HG03354 (cell line): ENCODE measurements around the gene ACOD1.
"Not testable (repeated sequence)": the region's sequence is repeated elsewhere in the genome, so short reads cannot be mapped to it uniquely, and the experiment has no call there.

Experiments
- ATAC-seq: cut with Tn5 transposase; IDR thresholded peaks from one replicate; pipeline ENCODE4 v1.9.1; 2021; ENCODE audit warnings: mild to moderate bottlenecking; ENCODE audit not compliant: unreplicated experiment, poor library complexity, severe bottlenecking

The ACOD1 gene

DNA sequence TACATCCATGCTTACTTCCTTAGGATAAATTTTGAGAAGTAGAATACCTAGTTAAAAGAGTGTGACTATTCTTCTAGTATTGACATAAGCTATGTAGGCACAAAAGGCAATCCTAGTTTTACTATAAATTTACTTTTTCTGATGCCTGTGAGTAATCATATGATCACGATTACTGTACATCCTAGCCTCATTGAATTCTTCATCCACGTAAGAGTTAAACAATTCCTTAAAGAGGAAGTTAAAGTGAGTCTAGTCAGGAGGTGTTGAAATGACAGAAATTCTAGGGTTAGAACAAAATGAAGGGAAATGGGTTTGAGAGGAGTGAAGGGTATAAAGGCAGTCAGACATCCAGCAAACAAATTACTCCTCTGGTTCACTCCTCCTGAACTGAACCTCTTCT, at the start of gene ACOD1:
ACOD1 (plus strand) TSS at position 363 of the 400 bp plus-strand sequence. CDS start 48 bp downstream, outside the sequence.
- ATAC-seq, result no peak

DNA sequence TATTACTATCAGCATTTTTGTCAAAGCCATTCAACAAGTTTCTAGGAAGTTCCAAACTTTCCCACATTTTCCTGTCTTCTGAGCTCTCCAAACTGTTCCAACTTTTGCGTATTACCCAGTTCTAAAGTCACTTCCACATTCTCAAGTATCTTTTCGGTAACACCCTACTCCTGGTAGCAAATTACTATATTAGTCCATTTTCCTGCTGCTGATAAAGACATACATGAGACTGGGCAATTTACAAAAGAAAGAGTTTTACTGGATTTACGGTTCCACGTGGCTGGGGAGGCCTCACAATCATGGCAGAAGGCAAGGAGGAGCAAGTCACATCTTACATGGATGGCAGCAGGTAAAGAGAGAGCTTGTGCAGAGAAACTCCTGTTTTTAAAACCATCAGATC, 49.2 kb upstream of the ACOD1 start:
- not testable (repeated sequence) for ATAC-seq

DNA sequence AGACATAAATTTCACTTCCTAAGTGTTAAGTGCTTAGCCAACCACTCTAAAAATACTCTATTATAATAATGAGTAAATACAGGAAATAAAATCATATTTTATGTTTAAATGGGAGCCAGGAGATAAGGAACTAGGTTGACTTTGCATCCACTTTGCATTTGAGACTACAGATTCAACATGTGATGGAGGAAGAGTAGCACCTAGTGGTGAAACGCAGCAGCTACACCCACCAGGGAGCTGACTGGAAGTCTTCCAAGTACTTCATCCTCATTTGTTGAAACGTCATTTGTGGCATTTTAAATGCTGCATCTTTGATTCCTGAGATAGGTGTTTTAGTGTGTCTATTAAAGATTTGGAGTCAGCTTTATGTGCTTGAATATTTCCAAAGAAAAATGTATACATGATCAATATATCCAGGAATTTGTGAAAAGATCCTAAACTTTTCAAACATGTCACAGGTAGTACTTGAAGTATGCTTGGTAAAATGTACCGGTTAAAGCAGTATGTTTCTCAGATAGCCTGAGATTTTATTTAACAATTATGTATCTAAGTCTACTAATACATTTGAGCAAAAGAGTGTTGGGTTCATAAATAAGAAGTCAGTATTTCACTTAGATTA, 44.7 kb upstream of the ACOD1 start:
- ATAC-seq, result peak; percentile 99

DNA sequence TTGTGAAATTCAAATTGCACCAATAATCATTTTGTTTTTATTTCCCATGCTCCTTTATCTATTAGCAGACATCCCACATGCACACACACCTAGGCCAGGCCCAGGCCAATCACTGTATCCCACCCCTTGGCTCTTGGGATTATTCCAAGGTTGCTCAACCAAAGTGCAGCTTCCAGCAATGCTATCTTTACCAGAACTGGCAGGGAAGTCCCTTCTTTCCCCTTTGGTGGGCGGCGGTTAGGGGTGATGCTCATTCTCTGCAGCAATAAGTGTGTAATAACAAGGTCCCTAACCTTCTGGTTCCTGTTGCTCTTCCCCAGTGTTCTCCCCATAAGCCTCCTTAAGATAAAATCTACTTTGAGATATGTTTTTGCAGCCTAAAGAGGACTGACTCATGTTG, 43.8 kb upstream of the ACOD1 start:
- ATAC-seq, result no peak

DNA sequence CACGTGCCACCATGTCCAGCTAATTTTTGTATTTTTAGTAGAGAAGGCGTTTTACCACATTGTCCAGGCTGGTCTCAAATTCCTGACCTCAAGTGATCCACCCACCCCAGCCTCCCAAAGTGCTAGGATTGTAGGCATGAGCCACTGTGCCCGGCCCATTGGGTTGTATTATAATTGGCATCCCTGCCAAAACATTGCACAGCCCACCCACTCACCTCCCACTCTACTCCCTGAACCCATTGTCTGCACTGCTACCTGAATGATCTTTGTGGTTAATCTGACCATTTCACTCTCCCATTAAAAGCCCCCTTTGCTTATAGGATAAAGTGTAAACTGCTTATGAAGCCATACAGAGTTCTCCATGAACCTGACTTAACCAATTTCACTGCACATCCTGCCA, 35.8 kb upstream of the ACOD1 start:
- ATAC-seq, result no peak

DNA sequence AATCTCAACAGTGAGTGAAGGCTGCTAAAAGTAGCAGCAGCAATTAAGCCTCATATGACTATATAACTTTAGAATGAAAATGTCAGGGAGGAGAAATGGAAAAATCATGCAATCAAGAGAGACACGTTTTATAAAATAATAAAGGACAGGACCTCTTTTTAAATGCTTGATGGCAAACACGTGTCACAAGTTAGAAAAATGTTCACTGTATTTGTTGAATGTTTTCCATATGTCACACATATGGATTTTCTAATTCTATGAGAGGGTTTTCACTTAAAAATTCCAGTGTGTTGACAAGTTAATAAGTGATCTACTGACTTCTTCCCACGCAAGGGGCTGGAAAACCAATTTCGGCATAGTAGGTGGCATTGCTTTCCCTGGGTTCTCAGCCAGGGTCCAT, 34.4 kb upstream of the ACOD1 start:
- ATAC-seq, result no peak

DNA sequence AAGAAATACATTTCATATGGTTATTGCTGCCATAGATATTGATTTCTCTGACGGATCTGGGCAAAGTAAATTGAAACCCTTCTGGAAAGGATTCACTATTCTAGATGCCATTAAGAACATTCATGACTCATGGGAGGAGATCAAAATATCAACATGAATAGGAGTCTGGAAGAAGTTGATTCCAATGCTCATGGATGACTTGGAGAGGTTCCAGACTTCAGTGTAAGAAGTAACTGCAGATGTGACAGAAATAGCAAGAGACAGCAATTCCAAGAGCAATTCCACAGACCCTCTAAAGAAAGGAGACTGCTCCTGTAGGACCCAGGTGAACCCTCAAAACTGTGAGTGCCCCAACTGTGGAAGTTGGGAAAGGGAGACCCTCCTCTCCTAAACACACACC, 31.2 kb upstream of the ACOD1 start:
- no peak for ATAC-seq

DNA sequence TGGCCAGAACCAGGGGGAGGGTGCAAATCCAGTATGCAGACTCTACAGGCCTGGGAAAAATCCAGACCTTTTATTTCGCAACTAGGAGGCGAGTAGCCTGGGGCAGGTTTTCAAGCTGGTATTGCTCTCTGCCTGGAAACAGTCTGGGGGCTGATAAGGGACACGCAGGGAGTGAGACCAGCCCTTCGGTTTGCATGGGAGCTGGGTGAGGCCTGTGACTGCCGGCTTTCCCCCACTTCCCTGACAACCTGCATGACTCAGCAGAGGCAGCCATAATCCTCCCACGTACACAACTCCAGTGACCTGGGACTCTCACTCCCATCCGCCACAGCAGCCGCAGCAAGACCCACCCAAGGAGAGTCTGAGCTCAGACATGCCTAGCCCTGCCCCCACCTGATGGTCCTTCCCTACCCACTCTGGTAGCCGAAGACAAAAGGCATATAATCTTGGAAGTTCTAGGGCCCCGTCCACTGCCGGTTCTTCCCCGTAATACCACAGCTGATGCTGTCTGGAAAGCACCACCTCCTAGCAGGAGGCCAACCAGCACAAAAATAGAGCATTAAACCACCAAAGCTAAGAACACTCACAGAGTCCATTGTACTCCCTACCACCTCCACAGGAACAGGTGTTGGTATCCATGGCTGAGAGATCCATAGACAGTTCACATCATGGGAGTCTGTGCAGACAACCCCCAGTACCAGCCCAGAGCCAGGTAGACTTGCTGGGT, 30.4 kb upstream of the ACOD1 start:
- ATAC-seq, result not testable (repeated sequence)

DNA sequence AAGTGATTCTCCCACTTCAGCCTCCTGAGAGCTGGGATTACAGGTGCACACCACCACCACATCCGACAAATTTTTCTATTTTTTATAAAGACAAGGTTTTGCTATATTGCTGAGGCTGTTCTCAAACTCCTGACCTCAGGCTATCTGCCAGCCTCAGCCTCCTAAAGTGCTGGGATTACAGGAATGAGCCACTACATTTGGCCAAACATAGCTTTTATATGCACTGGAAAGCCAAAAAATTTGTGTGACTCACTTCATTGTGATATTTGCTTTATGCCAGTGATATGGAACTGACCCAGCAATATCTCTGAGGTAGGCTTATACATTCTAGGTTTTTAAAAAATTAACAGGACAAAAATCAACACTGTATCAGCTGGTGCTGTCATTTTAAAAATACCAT, 26.8 kb upstream of the ACOD1 start:
- ATAC-seq, result no peak

DNA sequence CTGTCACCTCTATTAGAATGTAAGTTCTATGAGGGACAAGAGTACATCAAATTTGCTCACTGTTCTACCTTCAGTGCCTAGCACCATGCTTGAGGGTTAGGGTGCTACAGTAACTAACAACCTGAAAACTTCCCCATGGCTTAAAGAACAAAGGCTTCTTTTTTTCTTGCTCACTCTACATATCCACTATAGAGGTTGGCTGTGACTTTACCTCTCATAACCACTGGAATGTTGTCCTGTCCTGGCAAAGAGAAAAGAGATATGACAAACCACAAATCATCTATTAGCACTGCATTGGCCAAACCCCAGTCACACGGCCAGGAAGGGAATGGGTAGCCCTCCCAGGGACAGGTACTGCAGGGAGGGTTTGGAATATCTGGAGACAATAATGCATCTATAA, 23.2 kb upstream of the ACOD1 start:
- ATAC-seq, result no peak

DNA sequence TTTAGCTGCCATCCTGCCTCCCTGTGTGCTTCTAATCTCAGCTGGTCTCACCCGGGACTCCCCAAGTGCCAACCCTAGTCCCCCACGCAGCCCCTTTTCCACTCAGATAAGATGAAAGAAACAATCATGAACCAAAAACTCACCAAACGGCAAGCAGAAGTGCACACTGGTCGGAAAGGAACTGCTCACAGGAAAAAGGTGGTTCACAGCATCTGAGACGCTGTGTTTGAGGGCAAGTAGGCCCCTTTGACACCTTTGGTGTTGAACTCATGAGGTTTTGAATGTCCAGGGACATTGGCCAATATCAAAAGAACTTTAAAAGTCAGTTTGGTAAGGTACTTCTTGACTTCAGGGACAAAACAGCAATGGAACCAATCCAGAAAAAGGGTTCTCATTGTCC, 20.4 kb upstream of the ACOD1 start:
- ATAC-seq, result no peak

DNA sequence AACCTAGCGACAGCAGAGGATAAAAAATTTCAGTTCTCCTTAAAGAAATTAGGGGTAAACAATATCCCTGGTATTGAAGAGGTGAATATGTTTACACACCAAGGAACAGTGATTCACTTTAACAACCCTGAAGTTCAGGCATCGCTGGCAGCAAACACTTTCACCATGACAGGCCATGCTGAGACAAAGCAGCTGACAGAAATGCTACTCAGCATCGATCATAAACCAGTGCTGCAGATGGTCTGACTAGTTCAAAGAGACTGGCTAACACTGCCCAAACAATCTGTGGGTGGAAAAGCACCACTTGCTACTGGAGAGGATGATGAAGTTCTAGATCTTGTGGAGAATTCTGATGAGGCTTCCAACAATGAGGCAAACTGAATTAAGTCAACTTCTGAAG, 19.9 kb upstream of the ACOD1 start:
- ATAC-seq, result no peak

DNA sequence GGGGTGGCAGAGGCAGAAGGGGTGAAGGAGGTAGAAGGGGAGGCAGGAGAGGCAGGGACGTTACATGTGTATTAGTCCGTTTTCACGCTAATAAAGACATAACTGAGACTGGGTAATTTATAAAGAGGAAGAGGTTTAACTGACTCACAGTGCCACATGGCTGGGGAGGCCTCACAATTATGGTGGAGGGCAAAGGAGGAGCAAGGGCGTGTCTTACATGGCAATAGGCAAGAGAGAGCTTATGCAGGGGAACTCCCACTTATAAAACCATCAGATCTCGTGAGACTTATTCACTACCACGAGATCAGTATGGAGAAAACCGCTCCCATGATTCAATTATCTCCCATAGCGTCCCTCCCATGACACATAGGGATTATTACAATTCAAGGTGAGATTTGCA, 19.0 kb upstream of the ACOD1 start:
- ATAC-seq, result no peak

DNA sequence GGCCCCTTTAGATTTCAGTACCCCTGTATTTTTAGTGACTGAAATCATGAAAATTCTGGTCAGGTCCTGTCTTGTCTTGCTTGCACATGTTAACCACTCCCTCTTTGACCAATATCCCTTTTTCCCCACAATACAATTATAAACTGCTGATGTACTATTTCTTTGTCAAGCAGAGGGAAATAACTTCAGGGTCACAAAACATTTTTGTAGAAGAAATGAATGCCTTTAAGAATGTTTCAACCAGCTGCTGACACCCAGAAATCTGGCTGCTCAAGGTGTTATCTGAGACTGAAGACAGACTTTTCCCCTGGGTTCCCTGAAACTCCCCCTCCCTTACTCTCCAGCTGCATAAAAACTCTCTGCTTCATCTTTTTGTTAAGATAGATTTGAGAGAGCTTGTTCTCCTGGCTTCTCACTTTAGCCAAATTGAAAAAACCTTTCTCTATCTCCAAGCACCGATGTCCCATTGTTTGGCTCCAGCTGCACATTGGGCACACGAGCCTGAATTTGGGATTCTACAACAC, 18.4 kb upstream of the ACOD1 start:
- no peak for ATAC-seq

DNA sequence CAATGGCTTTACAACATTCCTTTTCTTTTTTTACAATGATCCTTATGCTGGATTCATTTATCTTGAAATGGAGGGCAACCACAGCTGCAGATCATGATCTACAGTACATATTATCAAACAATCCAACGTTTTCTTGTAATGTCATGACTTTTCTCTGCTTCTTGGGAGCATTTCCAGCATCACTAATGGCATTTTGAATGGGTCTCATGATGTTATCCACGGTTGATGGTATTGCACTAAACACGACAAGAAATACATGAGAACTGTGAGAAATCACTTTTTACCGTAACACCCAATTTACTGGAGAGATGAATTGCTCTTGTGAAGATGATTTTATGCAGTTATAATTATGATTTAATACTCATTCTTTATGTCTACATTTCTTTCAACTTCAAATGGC, 16.2 kb upstream of the ACOD1 start:
- ATAC-seq, result no peak

DNA sequence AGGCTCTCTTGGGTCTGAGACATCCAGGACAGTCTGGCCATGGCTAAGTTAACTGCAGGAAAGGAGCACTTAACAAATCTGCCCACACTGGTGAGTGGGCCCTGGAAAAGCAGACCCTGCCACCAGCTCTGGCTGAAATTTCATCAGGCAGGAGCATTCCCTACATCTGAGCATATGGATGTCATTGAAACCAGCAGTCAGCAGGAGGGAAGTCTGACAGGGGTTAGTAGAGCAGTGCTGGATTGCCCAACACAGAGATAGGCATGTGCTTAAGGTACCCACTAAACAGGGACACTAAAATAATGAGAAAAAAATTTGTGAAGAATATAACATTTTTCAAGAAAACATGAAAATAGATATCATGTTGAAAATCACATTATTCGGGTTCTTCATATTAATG, 13.6 kb upstream of the ACOD1 start:
- ATAC-seq, result no peak

DNA sequence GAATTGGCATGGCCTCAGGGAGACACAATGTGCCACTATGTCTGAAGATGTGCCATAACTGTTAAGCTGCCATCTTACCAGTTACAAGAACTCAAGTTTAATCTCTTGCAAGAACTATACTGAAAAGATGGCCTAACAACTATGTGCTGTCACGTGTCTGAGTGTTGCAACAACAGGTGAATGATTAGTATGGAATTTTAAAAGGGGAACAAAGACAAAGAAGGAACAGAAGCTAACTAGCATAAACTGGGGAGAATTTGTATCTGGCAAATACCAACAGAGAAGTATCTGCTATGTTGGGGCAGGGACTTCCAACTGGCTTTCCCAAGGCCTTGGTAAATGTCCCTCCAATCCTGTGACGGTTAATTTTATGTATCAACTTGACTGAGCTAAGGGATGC, 11.5 kb upstream of the ACOD1 start:
- ATAC-seq, result no peak

DNA sequence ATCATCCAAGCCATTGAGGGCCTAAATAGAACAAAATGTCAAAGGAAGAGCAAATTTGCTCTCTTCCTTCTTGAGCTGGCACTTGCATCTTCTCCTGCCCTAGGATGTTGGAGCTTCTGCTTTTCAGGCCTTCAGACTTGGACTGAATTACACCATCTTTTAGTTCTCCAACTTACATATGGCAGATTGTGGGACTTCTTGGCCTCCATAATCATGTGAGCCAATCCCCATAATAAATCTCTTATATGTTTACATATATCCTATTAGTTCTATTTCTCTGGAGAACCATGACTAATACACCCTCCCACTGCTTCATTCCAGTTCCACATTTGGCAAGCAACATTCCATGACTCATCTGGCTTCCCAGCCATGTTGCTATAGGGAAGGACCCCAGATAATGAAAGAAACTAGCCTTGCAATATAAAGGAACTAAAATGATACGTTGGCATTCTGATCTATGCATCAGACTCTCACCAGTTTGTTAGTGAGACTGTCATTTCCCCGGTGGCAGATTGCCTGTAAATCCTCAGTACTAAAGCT, 11.0 kb upstream of the ACOD1 start:
- ATAC-seq, result no peak

DNA sequence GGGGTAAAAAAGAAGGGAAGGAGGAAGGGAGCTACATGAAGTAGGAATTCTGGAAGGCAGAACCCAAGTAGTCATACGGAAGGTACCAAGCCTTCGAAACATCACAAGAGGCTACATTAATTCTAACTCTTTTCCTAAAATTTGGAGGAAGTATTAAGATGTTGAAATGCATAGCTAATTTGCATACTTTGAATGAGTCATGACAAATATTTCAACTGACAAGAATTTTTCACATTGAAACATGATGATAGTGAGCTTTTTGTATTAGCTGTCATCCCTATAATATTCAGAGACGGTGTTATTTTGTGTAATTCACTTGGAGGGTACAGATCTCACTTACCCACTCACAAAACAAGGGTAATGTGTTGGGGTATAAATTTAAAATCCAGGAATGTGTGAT, 9.1 kb upstream of the ACOD1 start:
- ATAC-seq, result no peak

DNA sequence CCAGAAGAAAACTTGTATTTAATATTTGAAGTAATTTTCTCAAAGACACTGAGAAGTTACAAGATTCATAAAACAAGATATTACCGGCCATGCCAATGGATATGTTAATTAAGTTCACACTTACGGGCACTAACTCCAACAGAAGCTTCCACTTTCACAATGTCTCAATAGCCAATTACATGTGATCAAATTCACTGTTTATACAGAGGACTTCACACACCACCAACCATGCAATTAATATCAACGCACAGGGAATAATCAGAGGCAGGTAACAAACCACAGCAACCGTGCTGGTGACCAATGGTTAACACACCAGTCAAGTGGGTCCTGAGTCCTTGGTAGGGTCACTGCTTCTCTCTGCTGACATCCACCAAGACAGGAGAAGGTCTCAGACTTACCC, 5.9 kb upstream of the ACOD1 start:
- no peak for ATAC-seq

DNA sequence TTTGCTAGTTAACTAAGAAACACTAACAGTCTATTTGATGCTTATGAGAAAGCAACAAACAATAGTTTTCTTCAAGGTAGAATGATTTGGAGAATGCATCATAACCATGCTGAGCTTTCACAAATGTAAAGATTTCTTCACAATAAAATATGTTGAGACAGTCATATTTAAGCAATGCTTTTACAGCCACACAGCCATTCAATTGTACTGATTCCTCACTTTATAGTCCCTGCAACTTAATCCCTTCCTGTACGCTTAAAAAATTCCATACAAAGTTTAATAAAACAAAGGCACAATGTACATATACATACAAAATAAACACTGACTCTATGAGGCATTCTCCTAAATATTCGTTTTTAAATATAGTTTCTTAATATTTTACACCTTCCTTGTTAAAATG, 4.7 kb upstream of the ACOD1 start:
- no peak for ATAC-seq
